Activated CD4-positive, CD25-positive, alpha-beta regulatory T cell treated with anti-CD3 and anti-CD28 coated beads, Interleukin-2, amount 50 U/mL, for 16 hours (primary cell): ENCODE measurements around the gene CXCR4.
"Not testable (repeated sequence)": the region's sequence is repeated elsewhere in the genome, so short reads cannot be mapped to it uniquely, and the experiment has no call there.

ENCODE experiments used
- DNase-seq: peaks from one replicate; pipeline ENCODE4 v3.0.0-alpha.2; 2020; ENCODE audit warnings: low read depth, low spot score

CXCR4 gene

GRCh38 chr2:136115183-136115761 lies 2.7 kb downstream of the CXCR4 start:
- no peak for DNase-seq

DNA sequence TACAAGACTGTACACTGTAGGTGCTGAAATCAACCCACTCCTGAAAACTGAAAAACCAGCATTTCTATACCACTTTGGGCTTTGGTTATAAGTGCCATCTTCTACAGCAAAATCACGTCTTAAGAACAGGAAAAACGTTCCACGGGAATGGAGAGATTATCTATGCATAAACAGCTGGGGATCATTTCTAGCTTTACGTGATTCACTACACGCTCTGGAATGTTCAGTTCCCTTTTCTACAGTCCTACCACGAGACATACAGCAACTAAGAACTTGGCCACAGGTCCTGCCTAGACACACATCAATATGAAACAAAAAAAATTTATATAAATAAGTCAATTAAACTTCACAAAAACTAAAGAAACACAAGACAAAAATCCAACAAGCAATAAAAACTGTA lies 3.6 kb downstream of the CXCR4 start:
- DNase-seq = no peak

- DNase-seq = no peak
Observed at GRCh38 chr2:136113209-136113971, 4.6 kb downstream of the CXCR4 start.

DNA sequence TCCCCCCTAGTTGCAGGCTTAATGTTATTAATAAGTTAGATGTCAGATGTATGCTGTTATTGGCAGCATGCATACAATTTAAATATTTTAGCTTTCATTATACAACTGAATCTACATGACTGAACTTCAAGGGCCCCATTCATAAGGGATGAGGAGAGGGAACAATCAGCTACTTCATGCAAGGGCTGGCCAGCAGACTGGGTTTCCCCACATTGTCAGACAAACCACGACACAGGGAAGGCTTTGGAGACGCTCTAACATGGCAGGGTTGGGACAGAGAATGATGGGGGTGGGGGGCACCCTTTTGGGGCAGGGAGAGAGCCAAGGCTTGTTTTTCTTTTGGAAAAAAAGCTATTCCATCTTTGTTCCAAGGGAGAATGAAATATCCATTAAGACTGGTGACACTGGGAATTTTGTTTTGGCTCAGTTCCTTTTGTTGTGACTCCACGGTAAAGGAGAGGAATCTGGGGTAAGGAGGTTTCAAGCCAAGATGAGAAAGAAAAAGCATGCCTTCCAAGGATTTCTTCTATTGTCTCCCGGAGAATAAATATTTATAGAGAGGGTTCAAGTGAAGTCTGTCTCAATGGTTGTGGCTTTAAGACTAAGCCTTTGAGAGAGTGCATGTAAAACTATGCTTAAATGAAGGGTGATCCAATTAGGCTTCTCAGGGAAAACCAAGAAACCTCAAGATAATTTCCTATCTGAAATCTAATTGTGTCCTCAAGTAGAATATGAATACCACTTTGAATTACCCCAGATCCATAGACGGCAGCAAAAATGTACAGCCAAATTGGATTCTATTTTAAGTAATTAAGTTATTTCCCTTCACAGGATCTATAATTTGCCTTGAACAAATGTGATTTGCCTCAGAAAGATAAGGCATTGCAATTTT lies 5.4 kb downstream of the CXCR4 start:
- DNase-seq = no peak

- DNase-seq = no peak
Observed at GRCh38 chr2:136111711-136112110, 6.2 kb downstream of the CXCR4 start.

DNA sequence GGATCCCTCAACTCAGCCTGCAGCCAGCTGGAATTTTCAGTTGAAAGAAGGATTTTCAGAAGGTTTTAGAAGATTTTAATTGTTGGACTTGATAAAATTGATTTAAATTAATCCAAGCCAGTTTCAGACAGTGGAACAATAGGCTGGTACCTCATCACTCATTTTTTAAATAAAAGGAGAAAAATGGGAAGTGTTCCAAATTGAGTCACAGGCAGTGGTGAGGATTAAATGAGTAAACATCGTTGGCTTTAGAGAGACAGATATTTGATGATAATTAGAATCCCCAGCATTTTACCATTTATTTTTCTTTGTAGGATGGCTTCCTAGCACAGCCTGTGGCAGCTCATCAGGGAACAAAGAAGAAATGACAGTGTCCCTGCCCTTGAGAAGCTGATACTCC lies 7.4 kb downstream of the CXCR4 start:
- DNase-seq = no peak

- no peak for DNase-seq
Observed at GRCh38 chr2:136108463-136108862, 9.5 kb downstream of the CXCR4 start.

DNA sequence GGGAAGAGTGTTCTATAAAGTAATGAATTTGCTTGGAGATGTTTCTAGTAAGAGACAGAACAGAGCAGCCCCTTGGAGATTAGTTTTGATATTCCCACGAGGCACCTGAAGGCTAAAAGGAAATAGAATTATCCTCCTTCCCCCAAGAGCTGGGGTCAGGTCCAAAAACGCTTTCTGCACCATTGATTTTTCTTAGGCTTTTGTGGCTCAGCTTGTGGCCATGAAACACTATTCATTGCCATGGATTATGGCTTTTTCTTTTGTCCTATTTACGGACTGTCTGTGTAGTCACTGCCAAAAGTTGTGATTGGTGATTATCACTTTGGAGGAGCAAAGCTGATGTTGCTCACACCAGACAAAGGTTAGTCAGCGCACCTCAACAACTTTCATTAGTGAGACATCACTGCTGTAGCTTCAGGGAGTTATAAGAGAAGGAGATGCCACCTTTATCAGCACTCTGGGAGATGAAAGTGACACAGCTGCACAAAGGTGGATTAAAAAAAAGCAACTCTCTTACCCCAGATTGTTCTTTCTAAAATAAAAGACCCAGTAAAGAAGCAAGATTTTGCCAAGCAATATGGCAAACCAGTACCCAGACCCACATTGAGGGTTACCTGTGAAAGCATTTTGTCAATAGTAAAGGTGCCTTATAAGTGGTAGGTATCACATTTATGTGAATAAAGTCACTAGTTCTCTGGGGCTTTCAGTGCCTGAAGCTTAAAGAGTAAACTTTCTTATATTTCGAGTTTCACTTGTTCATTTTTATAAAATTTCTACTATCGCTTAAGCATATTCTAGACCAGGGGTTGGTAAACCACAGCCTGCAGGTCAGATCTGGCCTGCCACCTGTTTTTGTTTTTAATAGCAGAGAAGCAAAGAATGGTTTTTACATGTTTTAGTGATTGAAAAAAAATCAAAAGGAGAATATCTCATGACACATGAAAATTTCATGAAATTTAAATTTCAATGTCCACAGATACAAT lies 10.6 kb downstream of the CXCR4 start:
- DNase-seq = no peak

GRCh38 chr2:136106505-136106904 lies 11.4 kb downstream of the CXCR4 start:
- no peak for DNase-seq

DNA sequence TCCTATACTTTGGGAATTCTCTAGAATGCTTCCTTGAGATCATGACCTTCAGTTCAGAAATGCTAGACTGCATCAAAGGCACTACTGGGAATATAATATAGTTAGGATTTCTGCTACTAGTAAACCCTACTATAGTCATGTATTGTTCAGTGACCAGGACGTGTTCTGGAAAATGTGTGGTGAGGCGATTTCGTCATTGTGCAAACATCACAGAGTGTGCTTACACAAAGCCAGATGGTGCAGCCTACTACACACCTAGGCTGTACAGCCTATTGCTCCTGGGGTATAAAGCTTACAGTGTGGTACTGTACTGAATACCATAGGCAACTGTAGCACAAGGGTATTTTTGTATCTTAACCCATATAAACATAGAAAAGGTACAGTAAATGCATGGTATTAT lies 13.0 kb downstream of the CXCR4 start:
- DNase-seq = no peak

GRCh38 chr2:136101042-136101441 lies 16.9 kb downstream of the CXCR4 start:
- no peak for DNase-seq

DNA sequence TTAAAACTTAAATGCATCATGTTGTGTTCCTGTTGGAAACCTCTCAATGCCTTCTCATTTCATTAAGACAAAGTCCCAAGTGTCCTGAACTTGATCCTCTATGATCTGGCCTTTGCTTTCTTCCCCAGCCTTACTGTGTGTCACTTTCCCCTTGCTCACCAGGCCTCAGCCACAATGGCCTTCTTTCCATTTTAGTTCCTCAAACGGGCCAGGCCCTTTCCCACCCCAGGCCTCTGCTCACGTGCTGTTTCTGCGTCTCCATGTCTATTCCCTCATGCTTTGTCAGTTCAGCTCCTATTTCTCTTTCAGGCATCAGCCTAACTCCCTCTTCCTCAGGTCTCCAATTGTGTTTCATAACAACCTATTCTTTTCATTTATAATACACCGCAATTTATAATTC lies 19.5 kb downstream of the CXCR4 start:
- DNase-seq = no peak

DNA sequence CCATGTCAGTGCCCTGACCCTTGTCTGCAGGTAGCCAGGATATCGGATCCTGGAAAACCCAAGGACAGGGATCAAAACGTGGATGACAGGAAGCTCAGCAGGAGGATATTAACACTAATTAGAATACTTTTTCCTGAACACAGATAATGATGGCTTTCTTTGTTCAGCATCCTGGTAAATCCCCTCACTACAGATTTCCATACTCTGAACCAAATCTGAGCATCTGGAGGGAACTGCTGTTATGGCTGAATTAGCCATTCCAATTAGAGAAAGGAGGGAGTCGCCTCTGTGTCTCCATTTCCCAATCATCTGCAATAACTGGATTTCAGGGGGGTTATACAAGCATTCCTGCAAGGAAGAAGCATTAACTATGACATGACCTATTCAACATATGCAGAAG lies 24.4 kb downstream of the CXCR4 start:
- no peak for DNase-seq

GRCh38 chr2:136091899-136092298 lies 26.1 kb downstream of the CXCR4 start:
- DNase-seq = no peak

DNA sequence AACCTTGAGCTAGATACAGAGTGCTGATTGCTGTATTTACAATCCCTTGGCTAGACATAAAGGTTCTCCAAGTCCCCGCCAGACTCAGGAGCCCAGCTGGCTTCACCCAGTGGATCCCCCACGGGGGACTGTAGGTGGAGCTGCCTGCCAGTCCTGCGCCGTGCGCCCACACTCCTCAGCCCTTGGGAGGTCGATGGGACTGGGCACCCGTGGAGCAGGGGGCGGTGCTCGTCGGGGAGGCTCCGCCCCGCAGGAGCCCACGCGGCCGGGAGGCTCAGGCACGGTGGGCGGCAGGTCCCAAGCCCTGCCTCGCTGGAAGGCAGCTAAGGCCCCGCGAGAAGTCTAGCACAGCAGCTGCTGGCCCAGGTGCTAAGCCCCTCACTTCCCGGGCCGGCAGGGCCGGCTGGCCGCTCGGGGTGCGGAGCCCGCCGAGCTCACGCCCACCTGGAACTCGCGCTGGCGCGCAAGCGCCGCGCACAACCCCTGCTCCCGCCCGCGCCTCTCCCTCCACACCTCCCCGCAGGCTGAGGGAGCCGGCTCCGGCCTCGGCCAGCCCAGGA lies 30.0 kb downstream of the CXCR4 start:
- DNase-seq = not testable (repeated sequence)

- DNase-seq = no peak
Observed at GRCh38 chr2:136086253-136087016, 31.5 kb downstream of the CXCR4 start.

DNA sequence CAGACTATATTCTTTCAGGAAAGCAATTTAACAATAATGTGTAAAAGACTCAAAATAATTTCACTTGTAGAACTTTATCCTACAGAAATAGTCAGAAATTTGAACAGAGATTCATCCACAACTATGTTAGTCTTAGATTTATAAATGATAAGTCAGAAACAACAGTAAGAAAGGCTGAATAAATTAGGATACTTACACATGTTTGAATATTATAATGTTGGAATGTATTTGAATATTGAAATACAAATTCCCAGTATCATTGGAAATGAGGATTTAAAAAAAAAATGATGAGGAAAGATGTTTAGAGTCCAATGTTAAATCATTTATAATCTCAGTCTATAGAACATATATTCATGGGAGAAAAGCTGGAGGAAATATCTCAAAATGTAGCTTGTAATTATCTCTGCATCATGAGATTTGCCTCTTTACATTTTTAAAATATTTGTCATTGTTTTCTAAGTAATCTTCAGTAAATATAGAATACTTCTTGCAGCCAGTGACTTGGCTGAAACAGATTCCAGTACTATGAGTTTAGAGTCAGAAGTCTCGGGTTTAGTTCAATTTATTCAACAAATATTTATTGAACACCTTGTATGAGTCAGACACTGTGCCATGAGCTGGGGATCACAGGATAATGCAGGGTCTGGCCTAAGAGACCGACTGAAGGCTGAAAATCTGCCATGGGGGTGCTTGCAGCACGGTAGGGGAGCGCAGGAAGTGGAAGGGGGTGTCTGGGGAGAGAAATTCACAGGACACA lies 32.3 kb downstream of the CXCR4 start:
- DNase-seq = no peak

GRCh38 chr2:136081582-136082210 lies 36.3 kb downstream of the CXCR4 start:
- DNase-seq = no peak

DNA sequence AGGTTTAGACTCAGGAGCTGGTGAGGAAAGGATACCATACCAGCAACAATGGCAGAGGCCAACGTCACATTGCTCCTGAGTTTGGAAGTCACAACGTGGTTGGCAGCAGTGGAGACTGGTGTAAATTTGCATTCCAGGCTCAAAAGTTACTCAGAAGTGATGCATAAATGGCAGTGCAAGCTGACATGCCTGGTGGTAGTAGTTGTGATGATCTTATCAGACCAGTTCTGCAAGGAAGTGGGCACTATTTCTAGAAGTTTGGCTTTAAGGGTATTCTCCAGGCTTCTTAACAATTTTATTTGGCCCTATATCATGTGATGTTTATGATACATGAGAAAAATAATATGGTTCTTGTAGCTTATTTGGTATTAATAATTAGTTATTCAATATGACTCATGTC lies 37.8 kb downstream of the CXCR4 start:
- DNase-seq = no peak
